ENCODE measurements around the gene CAMK1D. TPM values are rescaled to one million over a fixed set of nuclear protein-coding genes. Genes with fewer than 3 reads are reported as not detected.

CAMK1D gene
- total and polyA plus RNA-seq, 2 of the 4 experiments (the other 2 are of a cell fraction) = 5.0 to 5.3 TPM

DNA sequence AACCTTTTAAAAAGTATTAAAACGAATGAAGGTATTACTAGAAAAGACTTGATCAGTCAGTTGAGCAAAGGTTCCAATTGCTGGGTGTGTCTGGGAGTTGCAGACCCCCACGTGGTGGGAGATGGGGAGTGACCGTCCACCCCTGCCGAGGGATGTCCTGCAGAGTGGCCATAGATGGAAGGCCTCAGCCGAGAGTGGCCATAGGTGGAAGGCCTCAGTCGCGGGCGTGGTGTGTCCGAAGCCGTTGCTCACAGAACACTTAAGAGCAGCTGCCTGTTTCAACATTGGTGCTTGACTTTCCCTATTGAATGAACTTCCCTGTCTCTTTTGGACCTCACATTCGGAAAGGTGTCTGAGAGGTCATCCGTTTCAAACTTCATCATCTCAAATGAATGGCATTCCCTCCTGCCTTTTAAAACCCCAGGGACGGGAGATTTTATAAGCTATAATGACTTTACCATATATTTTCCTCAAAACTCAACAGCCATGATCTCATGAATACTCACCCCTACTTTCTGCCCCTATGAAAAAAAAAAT, 69.4 kb downstream of the CAMK1D start:
- in situ Hi-C loops (cut with MboI; ENCODE audit: low sequenced_read_pairs) (no loop called here), intact Hi-C loops (cut with micrococcal nuclease) (no loop called here), dilution Hi-C loops (cut with HindIII; ENCODE audit: low sequenced_read_pairs, unreplicated experiment) (no loop called here)
- no peak overlapping the region for H2BK20ac ChIP-seq (ENCODE audit: low read depth, low read length)
- peaks cover 7% of the 10 kb centered on the region; the same call in 1 of the 2 replicates for H4K20me1 ChIP-seq (ENCODE audit: insufficient read depth, low read length)
- no peak for TF ChIP-seq FOS (IDR thresholded peaks at IDR 0.05; ENCODE audit: low read depth, low read length)
- H3K4ac ChIP-seq (ENCODE audit: low read depth, low read length) = no peak overlapping the region
- no peak overlapping the region for H3K4me2 ChIP-seq (ENCODE audit: low read depth, low read length)
- no peak overlapping the region for H3K56ac ChIP-seq (ENCODE audit: extremely low read depth, insufficient read depth, low read length)
- H2AFZ ChIP-seq (replicated peaks; ENCODE audit: low read length, poor library complexity) = no peak overlapping the region
- POLR2A ChIA-PET (ENCODE audit: unreplicated experiment) = interaction anchor here (0.5 kb wide), 1 partner anchor 691 kb away, joined by 3 read pairs; no protein-coding TSS in a partner anchor
- no peak overlapping the region for H2BK120ac ChIP-seq (ENCODE audit: low read depth, low read length)
- no peak overlapping the region for H2BK15ac ChIP-seq (ENCODE audit: low read depth, low read length)
- no peak overlapping the region for H2AK9ac ChIP-seq (replicated peaks; ENCODE audit: low read depth, low read length, poor library complexity)
- H3K79me1 ChIP-seq (ENCODE audit: low read depth in 1 of 2, low read length in 2 of 2) = no peaks in the 10 kb centered on the region
- no TSS peak for BruUV-seq (replicated peaks)
- no CpG with 5 or more reads among the region's 13 CpGs for WGBS, 2 experiments (ENCODE audit: extremely low coverage in 2 of 2, insufficient read length in 1 of 2)
- H3K27ac ChIP-seq (ENCODE audit: insufficient read depth, low read length) = no peak overlapping the region
- peaks cover 14% of the 10 kb centered on the region for H3K27me3 ChIP-seq (ENCODE audit: control insufficient read depth, insufficient read depth, low read length)
- no peaks in the 10 kb centered on the region; the same call in 1 of the 2 replicates for H3K9me1 ChIP-seq (ENCODE audit: insufficient read depth, low read length)
- DNase-seq (no peak), ATAC-seq (ENCODE audit: low read depth) (no peak; the same call in 1 of the 2 replicates)
- no peaks in the 10 kb centered on the region for H3K36me3 ChIP-seq (ENCODE audit: control insufficient read depth, insufficient read depth, low read length)
- CTCF ChIA-PET = no interaction called here
- H3K23ac ChIP-seq (ENCODE audit: low read depth, low read length) = no peak overlapping the region
- no peak overlapping the region for H4K5ac ChIP-seq (ENCODE audit: low read depth, low read length)
- no peaks in the 10 kb centered on the region for H3K9me3 ChIP-seq (ENCODE audit: control insufficient read depth, insufficient read depth, low read length)
- H3K4me3 ChIP-seq (ENCODE audit: insufficient read depth, low read depth, low read length) = no peak overlapping the region
- H3K14ac ChIP-seq (replicated peaks; ENCODE audit: low read depth, low read length) = no peak overlapping the region
- H3K18ac ChIP-seq (ENCODE audit: low read depth, low read length) = no peak overlapping the region
- peaks cover 1% of the 10 kb centered on the region; the same call in 1 of the 2 replicates for H3K4me1 ChIP-seq (ENCODE audit: control insufficient read depth, insufficient read depth, low read length)
- H2AK5ac ChIP-seq (ENCODE audit: low read depth, low read length) = no peak overlapping the region
- H2BK5ac ChIP-seq (ENCODE audit: low read depth, low read length, poor library complexity, severe bottlenecking) = no peak overlapping the region
- no peak overlapping the region for H4K8ac ChIP-seq (ENCODE audit: low read depth in 2 of 2, low read length in 2 of 2)
- H3K9ac ChIP-seq (ENCODE audit: low read depth, low read length) = no peak overlapping the region
- no peak overlapping the region for H4K91ac ChIP-seq (ENCODE audit: insufficient read depth, low read depth, low read length)

Data from IMR-90 (cell line).